GM12891 (cell line): ENCODE measurements around the gene MRPS10.

Source experiments
- DNase-seq: peaks from one replicate; pipeline ENCODE4 v3.0.0; 2011; ENCODE audit warnings: low spot score; ENCODE audit not compliant: insufficient read length
- FAIRE-seq: peaks from 2 replicates; lab custom pipeline; 2011; peaks lifted over from hg19 to GRCh38; lab: Jason Lieb, UNC
- PAX5 ChIP-seq: IDR thresholded peaks from 2 replicates; pipeline ENCODE4 v1.6.1; 2011; ENCODE audit warnings: low read length, moderate library complexity, mild to moderate bottlenecking; ENCODE audit not compliant: insufficient read depth, severe bottlenecking
- POLR2A ChIP-seq: IDR thresholded peaks from 2 replicates; pipeline ENCODE4 v1.6.1; 2011; ENCODE audit warnings: low read depth, low read length, control low read depth
- POLR2AphosphoS5 ChIP-seq: IDR thresholded peaks from 2 replicates; pipeline ENCODE4 v1.6.1; 2011; ENCODE audit warnings: low read depth, low read length, control low read depth
- POU2F2 ChIP-seq: IDR thresholded peaks from 2 replicates; pipeline ENCODE4 v1.6.1; 2011; ENCODE audit warnings: low read depth, mild to moderate bottlenecking, control low read depth, low read length, moderate library complexity
- SPI1 ChIP-seq: IDR thresholded peaks from 2 replicates; pipeline ENCODE4 v1.6.1; 2011; ENCODE audit warnings: low read depth, low read length, control low read depth
- TAF1 ChIP-seq: IDR thresholded peaks from 2 replicates; pipeline ENCODE4 v1.6.1; 2011; ENCODE audit warnings: low read depth, low read length, control low read depth

The MRPS10 gene

DNA sequence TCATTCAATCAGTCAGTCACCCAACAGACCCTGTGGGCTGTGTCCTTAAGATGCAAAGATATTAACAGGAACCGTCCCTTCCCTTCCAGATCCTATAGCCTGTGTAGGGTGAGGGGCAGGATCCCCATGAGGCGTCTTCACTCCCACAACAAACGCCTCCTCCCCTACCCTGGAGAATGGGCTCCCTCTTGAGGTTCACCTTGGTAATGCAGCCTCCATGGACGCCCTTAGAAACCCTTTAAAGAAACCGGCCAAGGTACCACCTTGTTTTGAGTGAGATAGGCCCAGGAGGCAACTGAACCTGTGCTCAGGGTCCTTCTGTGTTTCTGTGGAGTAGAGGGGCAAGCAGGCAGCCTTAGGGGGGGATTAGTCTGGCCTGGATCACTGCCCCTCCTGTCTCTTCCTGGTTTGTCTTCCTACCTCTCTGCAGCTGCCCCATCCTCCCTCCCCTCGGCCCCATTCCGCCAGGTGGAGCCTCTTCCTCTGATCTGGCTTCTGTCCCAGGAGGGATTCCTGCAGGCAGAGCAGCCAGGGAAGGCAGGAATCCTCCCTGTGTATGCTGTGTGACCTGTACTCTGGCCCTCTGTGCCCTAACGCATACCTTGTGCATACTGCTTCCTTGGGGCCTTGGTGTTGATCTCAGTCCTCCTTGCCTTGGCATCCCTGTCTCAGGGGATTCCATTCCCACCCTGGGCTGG is 51.1 kb downstream of the MRPS10 start:
- TF ChIP-seq POLR2A (no peak), TAF1 (no peak), SPI1 (no peak)
- peak; percentile 83 for DNase-seq
- peak; percentile 33 for FAIRE-seq

DNA sequence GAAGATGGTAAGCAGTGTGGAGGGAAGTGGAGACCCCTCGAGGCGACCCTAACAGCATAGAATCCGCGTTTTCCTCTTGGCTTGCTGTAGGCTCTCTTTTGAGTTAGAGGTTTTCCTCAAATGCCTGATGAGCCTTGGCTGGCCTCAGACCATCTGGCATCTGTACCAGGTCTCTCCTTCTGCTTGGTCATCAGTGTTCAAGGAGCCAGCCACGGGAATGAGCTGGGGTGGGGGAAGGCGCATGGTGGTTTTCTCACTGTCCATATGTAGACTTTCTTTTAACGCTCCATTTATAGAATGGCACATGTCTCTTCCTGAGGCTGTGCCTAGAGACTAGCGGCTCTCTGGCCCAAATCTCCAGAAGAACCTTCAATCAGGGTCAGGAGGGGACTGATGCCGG is 52.6 kb downstream of the MRPS10 start:
- FAIRE-seq (no peak), DNase-seq (no peak)
- TF ChIP-seq PAX5 (no peak), POLR2AphosphoS5 (no peak), POU2F2 (no peak), TAF1 (no peak), POLR2A (no peak), SPI1 (no peak)

DNA sequence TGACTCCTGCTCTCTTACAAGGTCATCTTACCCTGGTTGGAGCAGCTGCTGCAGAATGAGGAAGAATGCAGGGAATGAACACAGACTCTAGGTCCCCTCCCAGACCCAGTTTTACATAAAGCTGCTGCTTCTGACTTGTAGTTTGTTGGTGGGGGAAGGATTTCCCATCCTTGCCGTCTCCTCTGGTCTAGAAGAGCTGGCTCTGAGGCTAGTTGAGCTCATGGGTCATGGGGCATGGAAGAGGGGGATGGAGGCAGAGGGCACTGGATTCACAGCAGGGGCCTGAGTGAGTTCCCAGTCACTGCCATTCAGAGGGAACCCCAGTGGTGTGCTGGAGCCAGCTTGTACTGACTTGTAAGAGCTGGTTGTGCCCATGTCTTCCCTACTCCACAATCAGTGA is 53.7 kb downstream of the MRPS10 start:
- no peak for FAIRE-seq
- TF ChIP-seq TAF1 (no peak), PAX5 (no peak), POLR2A (no peak), SPI1 (no peak), POU2F2 (no peak), POLR2AphosphoS5 (no peak)

DNA sequence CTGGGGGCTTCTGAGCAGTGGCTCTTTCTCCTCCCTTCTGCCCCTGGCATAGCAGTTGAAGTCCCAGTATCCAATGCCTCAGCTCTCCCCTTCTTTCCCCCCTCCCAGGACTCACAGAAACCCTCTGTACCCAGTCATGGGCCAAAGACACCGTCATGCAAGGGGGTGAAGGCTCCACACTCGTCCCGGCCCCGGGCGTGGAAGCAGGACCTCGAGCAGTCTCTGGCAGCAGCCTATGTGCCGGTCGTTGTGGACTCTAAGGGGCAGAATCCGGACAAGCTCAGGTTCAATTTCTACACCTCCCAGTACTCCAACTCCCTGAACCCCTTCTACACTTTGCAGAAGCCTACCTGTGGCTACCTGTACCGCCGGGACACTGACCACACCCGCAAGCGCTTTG is 54.8 kb downstream of the MRPS10 start:
- TF ChIP-seq POLR2AphosphoS5 (no peak), TAF1 (no peak), SPI1 (no peak), POU2F2 (no peak), POLR2A (no peak)
- no peak for FAIRE-seq

More for the DNA sequence above, 53.7 kb downstream of the MRPS10 start:
- DNase-seq, result no peak

DNA sequence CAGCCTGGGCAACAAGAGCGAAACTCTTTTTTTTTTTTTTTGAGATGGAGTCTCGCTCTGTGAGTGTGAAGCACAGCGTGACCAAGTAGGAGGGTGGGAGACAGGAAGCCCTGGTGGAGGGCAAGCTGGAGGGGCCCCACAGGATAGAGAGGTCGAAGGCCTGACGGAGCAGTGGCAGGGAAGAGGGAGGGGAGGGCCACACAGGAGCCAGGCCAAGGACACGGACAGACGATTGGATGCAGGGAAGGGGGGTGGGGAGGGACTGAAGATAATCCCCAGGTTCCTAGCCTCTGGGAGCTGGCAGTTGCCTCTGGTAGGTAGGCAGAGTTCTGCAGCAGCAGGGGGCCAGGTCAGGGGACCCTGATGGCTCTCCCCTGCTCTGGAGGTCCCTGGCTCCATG is 55.3 kb downstream of the MRPS10 start:
- FAIRE-seq (no peak), DNase-seq (no peak)
- TF ChIP-seq TAF1, result no peak
- no peak for TF ChIP-seq POLR2A
- no peak for TF ChIP-seq SPI1
- TF ChIP-seq PAX5, result no peak
- no peak for TF ChIP-seq POLR2AphosphoS5
- TF ChIP-seq POU2F2, result no peak

More for the DNA sequence above, 54.8 kb downstream of the MRPS10 start:
- DNase-seq, result no peak

DNA sequence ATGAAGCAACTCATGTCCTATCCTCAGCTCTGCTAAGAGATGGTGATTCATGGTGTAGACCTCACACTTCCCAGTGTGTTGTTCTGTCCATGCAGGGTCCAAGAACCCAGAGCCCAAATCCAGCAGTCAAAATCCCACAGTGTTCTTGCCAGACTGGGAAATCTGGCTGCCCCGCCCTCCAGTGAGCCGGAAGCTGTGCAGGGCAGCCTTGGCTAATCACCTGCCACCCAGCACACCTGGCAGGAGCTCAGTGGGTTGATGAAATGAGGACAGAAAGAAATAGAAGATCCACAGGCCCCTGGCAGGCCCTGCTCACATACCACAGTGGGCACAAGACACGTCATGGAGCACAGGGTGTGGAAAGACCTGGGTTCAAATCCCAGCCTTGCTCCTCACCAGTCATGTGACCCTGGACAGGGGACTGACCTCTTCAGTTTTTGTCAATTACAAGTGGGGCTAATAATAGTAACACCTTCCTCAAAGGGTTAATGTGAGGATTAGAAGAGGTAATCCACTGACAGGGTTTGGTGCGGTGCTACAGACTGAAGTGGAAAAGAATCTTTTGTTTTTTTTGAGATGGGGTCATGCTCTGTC is 58.1 kb downstream of the MRPS10 start:
- TF ChIP-seq POU2F2, result no peak
- no peak for TF ChIP-seq PAX5
- TF ChIP-seq SPI1, result no peak
- TF ChIP-seq POLR2AphosphoS5, result no peak
- no peak for TF ChIP-seq TAF1
- no peak for TF ChIP-seq POLR2A
- FAIRE-seq (no peak), DNase-seq (no peak)

DNA sequence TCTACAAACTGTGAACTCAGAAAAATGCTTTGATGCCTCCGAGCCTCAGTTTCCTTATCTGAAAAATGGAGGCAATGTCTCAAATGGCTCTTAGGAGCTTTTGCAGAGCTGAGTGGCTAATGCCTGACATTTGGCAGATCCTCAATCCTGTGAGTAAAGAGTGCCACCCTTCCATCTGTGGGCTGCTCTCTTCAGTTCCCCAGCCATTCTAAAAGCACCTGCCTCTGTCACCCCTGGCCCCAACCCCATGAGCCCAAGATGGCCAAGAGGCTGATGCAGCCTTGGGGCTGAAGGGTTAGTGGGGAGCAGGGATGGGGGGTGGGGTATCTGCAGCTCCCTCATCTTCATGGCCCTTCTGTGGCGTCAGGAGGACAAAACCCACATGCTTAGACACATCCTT is 59.0 kb downstream of the MRPS10 start:
- TF ChIP-seq POLR2A (no peak), SPI1 (no peak), TAF1 (no peak), POLR2AphosphoS5 (no peak), POU2F2 (no peak), PAX5 (no peak)
- DNase-seq (no peak), FAIRE-seq (no peak)

DNA sequence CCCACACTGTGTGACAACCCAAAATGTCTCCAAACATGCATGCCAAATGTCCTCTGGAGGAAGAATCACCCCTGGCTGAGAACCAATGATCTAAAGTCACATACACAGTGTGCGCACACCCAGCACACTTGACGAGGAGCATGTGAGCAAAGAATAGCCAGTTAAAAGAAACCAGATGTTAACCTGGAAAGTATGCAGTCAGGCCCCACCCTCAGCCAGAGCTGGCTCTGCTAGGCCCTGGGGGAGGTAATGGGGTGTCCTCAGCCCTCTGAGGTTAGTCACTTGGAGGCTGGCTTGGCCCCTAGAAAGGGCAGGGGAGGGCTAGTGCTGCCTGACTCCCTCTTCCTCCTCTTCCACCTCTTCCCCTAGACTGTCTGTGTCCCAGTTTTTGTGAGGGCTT is 59.6 kb downstream of the MRPS10 start:
- no peak for DNase-seq
- no peak for TF ChIP-seq POU2F2
- no peak for TF ChIP-seq POLR2A
- no peak for FAIRE-seq
